Lower leg skin (tissue), 3 donors: ENCODE results near the gene SNX30.

Experiments used
- CTCF ChIP-seq, 3 donors: fragments of 450-650 bp; IDR thresholded peaks; one replicate each; pipeline ENCODE4 v1.5.1; 2016; ENCODE audit warnings: antibody characterized with exemption in 3 of 3, mild to moderate bottlenecking in 3 of 3, moderate library complexity in 2 of 3
- POLR2A ChIP-seq, 2 donors: fragments of 450-650 bp; IDR thresholded peaks; one replicate each; pipeline ENCODE4 v1.6.1; 2016 to 2017; ENCODE audit warnings: antibody characterized with exemption in 2 of 2, mild to moderate bottlenecking in 1 of 2, moderate library complexity in 1 of 2

GRCh38 chr9:112783551-112783954 lies 33.0 kb downstream of the SNX30 start:
- no peak for TF ChIP-seq CTCF (IDR thresholded peaks at IDR 0.05)
- TF ChIP-seq POLR2A (IDR thresholded peaks at IDR 0.05) = no peak
